ENCODE results near the gene FNDC10.

The FNDC10 gene

GRCh38 chr1:1624443-1625403, 24.8 kb upstream of the FNDC10 start:
- Histone ChIP-seq H3K36me3 (ENCODE audit: insufficient read depth, low read length) (peaks cover 19% of the 10 kb centered on the region), H3K4me1 (ENCODE audit: insufficient read depth, low read length) (no peaks in the 10 kb centered on the region), H3K4me3 (ENCODE audit: low read length) (no peak overlapping the region), H2AFZ (ENCODE audit: low read depth, low read length) (no peak overlapping the region), H3K9me3 (ENCODE audit: low read length) (no peaks in the 10 kb centered on the region), H3K27me3 (ENCODE audit: insufficient read depth, low read length) (no peaks in the 10 kb centered on the region)

GRCh38 chr1:1623631-1624442, 23.9 kb upstream of the FNDC10 start:
- Histone ChIP-seq H3K4me1 (ENCODE audit: insufficient read depth, low read length) (no peaks in the 10 kb centered on the region), H3K36me3 (ENCODE audit: insufficient read depth, low read length) (peaks cover 19% of the 10 kb centered on the region), H2AFZ (ENCODE audit: low read depth, low read length) (no peak overlapping the region), H3K9me3 (ENCODE audit: low read length) (no peaks in the 10 kb centered on the region), H3K4me3 (ENCODE audit: low read length) (no peak overlapping the region), H3K27me3 (ENCODE audit: insufficient read depth, low read length) (no peaks in the 10 kb centered on the region)

DNA sequence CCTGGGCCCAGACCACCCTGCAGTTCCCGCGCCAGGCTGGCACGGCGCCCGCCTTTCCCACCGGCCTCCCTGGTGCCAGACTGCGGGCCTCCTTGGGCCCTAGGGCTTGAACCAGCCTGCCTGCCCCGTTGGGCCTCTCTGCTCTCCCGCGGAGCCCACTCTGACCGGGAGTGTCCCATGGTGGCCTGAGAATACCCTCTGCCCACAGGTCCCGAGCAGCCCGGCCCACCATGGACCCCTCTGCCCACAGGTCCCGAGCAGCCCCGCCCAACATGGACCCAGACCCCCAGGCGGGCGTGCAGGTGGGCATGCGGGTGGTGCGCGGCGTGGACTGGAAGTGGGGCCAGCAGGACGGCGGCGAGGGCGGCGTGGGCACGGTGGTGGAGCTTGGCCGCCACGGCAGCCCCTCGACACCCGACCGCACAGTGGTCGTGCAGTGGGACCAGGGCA, 23.3 kb upstream of the FNDC10 start:
- Histone ChIP-seq H3K4me3 (ENCODE audit: low read length) (no peak overlapping the region), H3K36me3 (ENCODE audit: insufficient read depth, low read length) (peaks cover 18% of the 10 kb centered on the region)

GRCh38 chr1:1622788-1623094, 22.8 kb upstream of the FNDC10 start:
- Histone ChIP-seq H3K9me3 (ENCODE audit: low read length) (no peaks in the 10 kb centered on the region), H3K36me3 (ENCODE audit: insufficient read depth, low read length) (peaks cover 16% of the 10 kb centered on the region), H3K4me1 (ENCODE audit: insufficient read depth, low read length) (no peaks in the 10 kb centered on the region), H2AFZ (ENCODE audit: low read depth, low read length) (no peak overlapping the region), H3K4me3 (ENCODE audit: low read length) (no peak overlapping the region), H3K27me3 (ENCODE audit: insufficient read depth, low read length) (no peaks in the 10 kb centered on the region)

More for the DNA sequence above, 23.3 kb upstream of the FNDC10 start:
- Histone ChIP-seq H3K9me3 (ENCODE audit: low read length) (no peaks in the 10 kb centered on the region), H2AFZ (ENCODE audit: low read depth, low read length) (no peak overlapping the region), H3K4me1 (ENCODE audit: insufficient read depth, low read length) (no peaks in the 10 kb centered on the region), H3K27me3 (ENCODE audit: insufficient read depth, low read length) (no peaks in the 10 kb centered on the region)

- Histone ChIP-seq H3K4me1 (ENCODE audit: insufficient read depth, low read length) (peaks cover 2% of the 10 kb centered on the region), H3K9me3 (ENCODE audit: low read length) (no peaks in the 10 kb centered on the region), H2AFZ (ENCODE audit: low read depth, low read length) (no peak overlapping the region), H3K36me3 (ENCODE audit: insufficient read depth, low read length) (peaks cover 13% of the 10 kb centered on the region), H3K4me3 (ENCODE audit: low read length) (no peak overlapping the region), H3K27me3 (ENCODE audit: insufficient read depth, low read length) (no peaks in the 10 kb centered on the region)
Measured at GRCh38 chr1:1622010-1622787, 22.3 kb upstream of the FNDC10 start.

- H2AFZ ChIP-seq (ENCODE audit: low read depth, low read length): no peak overlapping the region
- H3K27me3 ChIP-seq (ENCODE audit: insufficient read depth, low read length): no peaks in the 10 kb centered on the region
- peaks cover 10% of the 10 kb centered on the region for H3K4me1 ChIP-seq (ENCODE audit: insufficient read depth, low read length)
- no peak overlapping the region for H3K4me3 ChIP-seq (ENCODE audit: low read length)
- H3K9me3 ChIP-seq (ENCODE audit: low read length): no peaks in the 10 kb centered on the region
- peaks cover 10% of the 10 kb centered on the region for H3K36me3 ChIP-seq (ENCODE audit: insufficient read depth, low read length)
Measured at GRCh38 chr1:1621173-1622009, 21.5 kb upstream of the FNDC10 start.

GRCh38 chr1:1620433-1621139, 20.7 kb upstream of the FNDC10 start:
- no peaks in the 10 kb centered on the region for H3K9me3 ChIP-seq (ENCODE audit: low read length)
- H3K36me3 ChIP-seq (ENCODE audit: insufficient read depth, low read length): peaks cover 10% of the 10 kb centered on the region
- H3K27me3 ChIP-seq (ENCODE audit: insufficient read depth, low read length): no peaks in the 10 kb centered on the region
- peaks cover 12% of the 10 kb centered on the region for H3K4me1 ChIP-seq (ENCODE audit: insufficient read depth, low read length)
- no peak overlapping the region for H3K4me3 ChIP-seq (ENCODE audit: low read length)
- no peak overlapping the region for H2AFZ ChIP-seq (ENCODE audit: low read depth, low read length)

DNA sequence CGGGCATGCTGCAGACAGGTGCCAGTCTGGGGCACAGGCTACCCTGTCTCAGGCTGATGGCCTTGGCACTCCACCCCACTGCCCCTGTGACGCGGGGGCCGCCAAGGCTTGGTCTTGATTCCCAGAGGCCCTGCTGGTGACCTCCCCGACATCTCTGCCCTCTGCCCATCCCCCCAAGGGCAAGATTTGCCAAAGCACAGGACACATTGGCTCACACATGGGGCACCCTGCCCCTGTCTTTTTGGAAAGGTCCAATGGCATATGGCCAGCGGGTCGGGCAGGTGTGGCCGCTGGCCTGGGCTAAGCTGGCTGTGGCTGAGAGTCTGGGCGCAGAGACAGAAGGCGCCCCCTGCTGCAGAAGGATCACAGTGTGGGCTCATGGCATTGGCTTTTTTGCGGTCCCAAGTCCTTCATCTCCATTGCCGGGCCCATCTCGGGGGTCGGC, 20.0 kb upstream of the FNDC10 start:
- Histone ChIP-seq H3K9me3 (ENCODE audit: low read length) (no peaks in the 10 kb centered on the region), H3K27me3 (ENCODE audit: insufficient read depth, low read length) (no peaks in the 10 kb centered on the region), H3K36me3 (ENCODE audit: insufficient read depth, low read length) (peaks cover 10% of the 10 kb centered on the region), H3K4me3 (ENCODE audit: low read length) (no peak overlapping the region), H3K4me1 (ENCODE audit: insufficient read depth, low read length) (peaks cover 12% of the 10 kb centered on the region), H2AFZ (ENCODE audit: low read depth, low read length) (no peak overlapping the region)

DNA sequence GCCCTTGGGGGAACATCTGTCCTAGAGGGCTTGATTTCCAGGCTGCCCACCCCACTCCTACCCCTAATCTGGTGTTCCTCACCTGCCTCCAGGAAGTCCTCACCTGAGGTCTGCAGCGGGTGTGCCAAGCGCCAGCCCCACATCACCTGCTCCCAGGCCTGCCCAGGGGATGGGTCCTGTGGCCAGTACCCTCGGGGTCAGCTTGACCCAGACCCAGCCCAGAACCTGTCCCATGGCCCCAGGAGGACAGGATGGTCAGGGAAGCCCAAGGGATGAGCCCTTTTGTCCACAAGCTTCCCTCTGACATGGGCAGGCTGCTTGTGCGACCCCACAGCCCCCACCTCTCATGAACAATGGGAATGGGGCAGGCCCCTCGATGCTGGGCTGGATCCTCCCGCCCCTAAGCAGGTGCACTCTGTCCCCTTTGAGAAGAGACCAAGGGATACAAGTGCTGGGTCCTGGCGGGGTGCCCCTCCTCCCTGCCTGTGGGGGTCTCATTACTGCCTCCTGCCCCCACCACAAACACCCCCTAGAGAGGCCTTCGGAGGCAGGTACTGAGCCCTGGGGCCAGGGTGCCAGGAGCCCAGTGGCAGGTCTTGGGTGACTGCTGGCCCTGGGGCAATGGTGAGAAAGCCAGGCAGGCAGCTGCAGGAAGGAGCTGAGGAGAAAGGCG, 18.6 kb upstream of the FNDC10 start:
- no peaks in the 10 kb centered on the region for H3K27me3 ChIP-seq (ENCODE audit: insufficient read depth, low read length)
- H2AFZ ChIP-seq (ENCODE audit: low read depth, low read length): no peak overlapping the region
- H3K36me3 ChIP-seq (ENCODE audit: insufficient read depth, low read length): peaks cover 8% of the 10 kb centered on the region
- H3K4me3 ChIP-seq (ENCODE audit: low read length): no peak overlapping the region
- H3K4me1 ChIP-seq (ENCODE audit: insufficient read depth, low read length): peaks cover 24% of the 10 kb centered on the region
- no peaks in the 10 kb centered on the region for H3K9me3 ChIP-seq (ENCODE audit: low read length)

DNA sequence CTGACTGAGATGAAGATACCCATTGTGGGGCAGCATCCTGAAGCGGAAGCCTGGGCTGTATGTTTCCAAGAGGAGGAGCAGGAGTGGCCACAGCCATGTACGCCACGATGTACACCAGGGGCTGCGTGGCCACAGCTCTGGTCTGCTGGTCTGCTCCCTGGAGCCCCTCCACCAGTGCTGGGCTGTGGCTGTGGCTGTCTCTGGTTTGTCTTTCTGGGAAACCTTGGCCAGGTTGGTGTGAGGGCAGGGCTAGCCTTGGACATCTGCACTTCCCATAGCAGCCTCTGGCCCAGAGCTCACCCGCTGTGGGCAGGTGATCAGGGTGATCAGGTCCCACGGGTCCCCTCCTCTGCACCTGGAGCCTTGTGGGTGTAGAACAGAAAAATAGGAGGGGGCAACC, 18.0 kb upstream of the FNDC10 start:
- H3K4me1 ChIP-seq (ENCODE audit: insufficient read depth, low read length): peaks cover 27% of the 10 kb centered on the region
- no peak overlapping the region for H3K4me3 ChIP-seq (ENCODE audit: low read length)
- no peaks in the 10 kb centered on the region for H3K27me3 ChIP-seq (ENCODE audit: insufficient read depth, low read length)
- H3K9me3 ChIP-seq (ENCODE audit: low read length): no peaks in the 10 kb centered on the region
- no peak overlapping the region for H2AFZ ChIP-seq (ENCODE audit: low read depth, low read length)
- H3K36me3 ChIP-seq (ENCODE audit: insufficient read depth, low read length): peaks cover 8% of the 10 kb centered on the region

- Histone ChIP-seq H3K4me1 (ENCODE audit: insufficient read depth, low read length) (peaks cover 27% of the 10 kb centered on the region), H3K4me3 (ENCODE audit: low read length) (no peak overlapping the region), H3K36me3 (ENCODE audit: insufficient read depth, low read length) (peaks cover 8% of the 10 kb centered on the region), H2AFZ (ENCODE audit: low read depth, low read length) (no peak overlapping the region), H3K9me3 (ENCODE audit: low read length) (no peaks in the 10 kb centered on the region), H3K27me3 (ENCODE audit: insufficient read depth, low read length) (no peaks in the 10 kb centered on the region)
Measured at GRCh38 chr1:1617516-1617915, 17.6 kb upstream of the FNDC10 start.
